H1 (cell line): Measurements from ENCODE around the gene FOXF1. TPM values are rescaled to one million over a fixed set of nuclear protein-coding genes. Genes with fewer than 3 reads are reported as not detected.
A peak's percentile ranks its signal among the peaks of the same experiment; 100 is the strongest.

Experiments used
- CTCF ChIA-PET: fragments of 300-600 bp; sonication (Branson Sonifier 250); formaldehyde crosslinking; loops from one replicate; lab custom pipeline; 2021; ENCODE audit not compliant: partially characterized antibody; lab: Charles Lee
- POLR2A ChIA-PET: fragments of 300-600 bp; sonication (Branson Sonifier 250); formaldehyde crosslinking; loops from one replicate; lab custom pipeline; 2021; ENCODE audit warnings: inconsistent platforms; ENCODE audit not compliant: partially characterized antibody; lab: Charles Lee
- DNase-seq, 2 experiments: peaks; one replicate each; pipeline versions ENCODE4 v3.0.0 to v3.0.0-alpha.2; 2010 to 2022; ENCODE audit warnings: low spot score in 2 of 2, low read depth in 1 of 2, mixed read lengths in 1 of 2
- FAIRE-seq: peaks from 2 replicates; lab custom pipeline; 2011; peaks lifted over from hg19 to GRCh38; lab: Jason Lieb, UNC
- H2AFZ ChIP-seq: 2 replicates; pipeline ENCODE4 v1.8.1; 2012; ENCODE audit warnings: low read length, inconsistent platforms
- H2AK5ac ChIP-seq: 2 replicates; pipeline ENCODE4 v1.6.1; 2013; ENCODE audit warnings: low read depth, low read length
- H2BK120ac ChIP-seq: replicated peaks from 2 replicates; pipeline ENCODE3; 2013; ENCODE audit warnings: low read depth, low read length, inconsistent platforms
- H2BK12ac ChIP-seq: 2 replicates; pipeline ENCODE4 v1.6.1; 2013; ENCODE audit warnings: low read depth, low read length
- H2BK15ac ChIP-seq: 2 replicates; pipeline ENCODE4 v1.6.1; 2013; ENCODE audit warnings: low read length
- H2BK20ac ChIP-seq: 2 replicates; pipeline ENCODE4 v1.6.1; 2013; ENCODE audit warnings: low read length
- H2BK5ac ChIP-seq: 2 replicates; pipeline ENCODE4 v1.6.1; 2013; ENCODE audit warnings: low read depth, low read length
- H3K14ac ChIP-seq: 2 replicates; pipeline ENCODE4 v1.6.1; 2013; ENCODE audit warnings: inconsistent platforms; ENCODE audit not compliant: insufficient read length
- H3K18ac ChIP-seq: 2 replicates; pipeline ENCODE4 v1.6.1; 2013; ENCODE audit warnings: low read length; ENCODE audit errors: extremely low read depth
- H3K23ac ChIP-seq: 2 replicates; pipeline ENCODE4 v1.6.1; 2013; ENCODE audit warnings: inconsistent platforms; ENCODE audit not compliant: insufficient read length
- H3K23me2 ChIP-seq: 2 replicates; pipeline ENCODE4 v1.6.1; 2013; ENCODE audit warnings: low read depth, low read length
- H3K27ac ChIP-seq: 2 replicates; pipeline ENCODE4 v1.6.1; 2011; ENCODE audit warnings: low read depth, low read length, inconsistent platforms
- H3K27me3 ChIP-seq, 4 experiments: replicated peaks in 1 of 4; 1 replicate in 1 of 4; 2 replicates in 3 of 4; pipeline versions ENCODE4 v1.6.1 to v1.8.1; 2011 to 2013; ENCODE audit warnings: low read length in 3 of 4, mild to moderate bottlenecking in 3 of 4, inconsistent platforms in 2 of 4, mixed read lengths in 2 of 4, moderate library complexity in 1 of 4; ENCODE audit not compliant: control insufficient read depth in 3 of 4, insufficient read depth in 3 of 4; ENCODE audit errors: extremely low read depth in 1 of 4
- H3K36me3 ChIP-seq, 4 experiments: 2 replicates each; pipeline versions ENCODE4 v1.6.1 to v1.8.1; 2011 to 2013; ENCODE audit warnings: mild to moderate bottlenecking in 4 of 4, low read length in 3 of 4, moderate library complexity in 2 of 4, control low read depth in 1 of 4, inconsistent platforms in 1 of 4; ENCODE audit not compliant: insufficient read depth in 4 of 4, control insufficient read depth in 2 of 4
- H3K4ac ChIP-seq: replicated peaks from 2 replicates; pipeline ENCODE3; 2013; ENCODE audit warnings: low read length, low read depth, mixed read lengths, inconsistent platforms; ENCODE audit not compliant: insufficient read length
- H3K4me1 ChIP-seq, 4 experiments: replicated peaks in 1 of 4; 1 replicate in 1 of 4; 2 replicates in 3 of 4; pipeline versions ENCODE4 v1.6.1 to v1.8.1; 2011 to 2013; ENCODE audit warnings: low read length in 3 of 4, inconsistent platforms in 2 of 4, mixed read lengths in 1 of 4; ENCODE audit not compliant: insufficient read depth in 4 of 4, control insufficient read depth in 3 of 4
- H3K4me2 ChIP-seq, 2 experiments: 2 replicates each; pipeline versions ENCODE4 v1.6.1 to v1.8.1; 2011 to 2013; ENCODE audit warnings: low read depth in 2 of 2, low read length in 2 of 2, control low read depth in 1 of 2, inconsistent platforms in 1 of 2, mild to moderate bottlenecking in 1 of 2; ENCODE audit not compliant: insufficient read depth in 1 of 2
- H3K4me3 ChIP-seq, 4 experiments: fragments of 200-600, 300-600 bp in 1 of 4; sonication (generic), shearing (Covaris generic), sonication (Bioruptor Twin) in 1 of 4; 2 replicates each; pipeline versions ENCODE4 v1.5.1 to v1.8.1; 2011 to 2016; ENCODE audit warnings: low read length in 4 of 4, low read depth in 3 of 4, control low read depth in 2 of 4, inconsistent platforms in 2 of 4, mild to moderate bottlenecking in 2 of 4, mixed read lengths in 1 of 4, moderate library complexity in 1 of 4; ENCODE audit not compliant: insufficient read depth in 2 of 4; ENCODE audit errors: extremely low read depth in 1 of 4
- H3K56ac ChIP-seq: replicated peaks from 2 replicates; pipeline ENCODE3; 2013; ENCODE audit warnings: low read depth, mild to moderate bottlenecking, mixed read lengths, low read length, inconsistent platforms; ENCODE audit not compliant: insufficient read length
- H3K79me1 ChIP-seq: 2 replicates; pipeline ENCODE4 v1.6.1; 2013; ENCODE audit warnings: low read depth, low read length, control low read depth
- H3K79me2 ChIP-seq, 2 experiments: 2 replicates each; pipeline versions ENCODE4 v1.6.1 to v1.8.1; 2012 to 2013; ENCODE audit warnings: low read length in 2 of 2, mild to moderate bottlenecking in 2 of 2, inconsistent platforms in 1 of 2; ENCODE audit not compliant: insufficient read depth in 2 of 2, control insufficient read depth in 1 of 2
- H3K9ac ChIP-seq, 4 experiments: replicated peaks in 1 of 4; 1 replicate in 1 of 4; 2 replicates in 3 of 4; pipeline versions ENCODE4 v1.6.1 to v1.8.1; 2011 to 2013; ENCODE audit warnings: low read depth in 3 of 4, low read length in 3 of 4, control low read depth in 2 of 4, mild to moderate bottlenecking in 2 of 4, moderate library complexity in 2 of 4, inconsistent platforms in 1 of 4; ENCODE audit errors: extremely low read depth in 1 of 4
- H3K9me3 ChIP-seq, 2 experiments: 2 replicates each; pipeline versions ENCODE4 v1.6.1 to v1.8.1; 2012 to 2013; ENCODE audit warnings: mild to moderate bottlenecking in 2 of 2, moderate library complexity in 2 of 2, control low read depth in 1 of 2, inconsistent platforms in 1 of 2, low read depth in 1 of 2, low read length in 1 of 2, mixed read lengths in 1 of 2; ENCODE audit not compliant: insufficient read depth in 2 of 2
- H4K20me1 ChIP-seq, 2 experiments: replicated peaks in 1 of 2; 2 replicates each; pipeline versions ENCODE3 to v1.8.1; 2011 to 2013; ENCODE audit warnings: inconsistent platforms in 2 of 2, low read length in 2 of 2, mild to moderate bottlenecking in 1 of 2; ENCODE audit not compliant: insufficient read depth in 2 of 2, control insufficient read depth in 1 of 2
- H4K5ac ChIP-seq: 2 replicates; pipeline ENCODE4 v1.6.1; 2013; ENCODE audit warnings: low read length, low read depth, mixed read lengths, inconsistent platforms; ENCODE audit not compliant: insufficient read length
- H4K8ac ChIP-seq: 2 replicates; pipeline ENCODE4 v1.8.0; 2013; ENCODE audit warnings: mild to moderate bottlenecking, moderate library complexity, low read length, inconsistent platforms; ENCODE audit not compliant: insufficient read depth; ENCODE audit errors: extremely low read depth
- H4K91ac ChIP-seq: replicated peaks from 2 replicates; pipeline ENCODE3; 2013; ENCODE audit warnings: low read length, mixed read lengths, inconsistent platforms; ENCODE audit not compliant: insufficient read length
- CHD1 ChIP-seq: IDR thresholded peaks from 2 replicates; pipeline ENCODE4 v1.6.1; 2012; ENCODE audit warnings: low read depth, low read length, improper control_type of control experiment
- GABPA ChIP-seq: IDR thresholded peaks from 2 replicates; pipeline ENCODE4 v1.6.1; 2011; ENCODE audit warnings: mild to moderate bottlenecking, low read length, moderate library complexity, borderline replicate concordance; ENCODE audit not compliant: insufficient read depth
- WGBS, 2 experiments: shearing (Covaris generic) in 1 of 2; methylation state at CpG; one replicate each; pipeline versions ENCODE4 v1.1.6 to v1.1.7; 2013 to 2015; ENCODE audit warnings: low lambda C conversion rate in 2 of 2, mixed read lengths in 2 of 2, inconsistent platforms in 1 of 2, low coverage in 1 of 2, missing lambda C conversion rate in 1 of 2; ENCODE audit not compliant: insufficient replicate concordance in 2 of 2, insufficient coverage in 1 of 2, insufficient read length in 1 of 2; ENCODE audit errors: extremely low coverage in 1 of 2, missing lambda C conversion rate in 1 of 2; 5-methylcytosine and 5-hydroxymethylcytosine counted together
- polyA plus RNA-seq, 7 experiments: library from polyadenylated mRNA; depleted of rRNA in 3 of 7; stranded (reverse) in 5 of 7; unstranded in 2 of 7; fragments of >200 nt in 5 of 7; fragments of 200-250 nt in 2 of 7; gene quantifications; 1 replicate in 5 of 7; 2 replicates in 1 of 7; 4 replicates in 1 of 7; pipeline versions ENCODE4 v1.2.1 to v1.2.3, GENCODE V29; 2011 to 2013; ENCODE audit warnings: missing spikeins in 2 of 7, mixed read lengths in 2 of 7
- total RNA-seq: library from RNA; stranded (reverse); fragmentation: NEBNext Ultra II Directional; extraction: Animal tissue kit (Norgen Biotek cat#: 25700); gene quantifications from 2 replicates; pipeline ENCODE4 v1.2.1, GENCODE V29; 2021
- TF ChIP-seq, protein P1 (sequence below): IDR thresholded peaks from 2 replicates; pipeline ENCODE4 v1.6.1; 2012; ENCODE audit warnings: inconsistent platforms
- TF ChIP-seq, protein P2 (sequence below), 3 experiments: IDR thresholded peaks; 1 replicate in 2 of 3; 2 replicates in 1 of 3; pipeline versions ENCODE4 v1.5.1 to v1.6.1; 2011; ENCODE audit warnings: low read length in 3 of 3, mild to moderate bottlenecking in 3 of 3, inconsistent platforms in 2 of 3, low read depth in 1 of 3, moderate library complexity in 1 of 3; ENCODE audit not compliant: insufficient read depth in 1 of 3; ENCODE audit errors: control extremely low read depth in 1 of 3

FOXF1 gene
- total and polyA plus RNA-seq, 2 of the 8 experiments (the other 6 are each of a cell fraction or from before 2014, with no cell fraction given) = 0.02 TPM; not detected in 1

DNA sequence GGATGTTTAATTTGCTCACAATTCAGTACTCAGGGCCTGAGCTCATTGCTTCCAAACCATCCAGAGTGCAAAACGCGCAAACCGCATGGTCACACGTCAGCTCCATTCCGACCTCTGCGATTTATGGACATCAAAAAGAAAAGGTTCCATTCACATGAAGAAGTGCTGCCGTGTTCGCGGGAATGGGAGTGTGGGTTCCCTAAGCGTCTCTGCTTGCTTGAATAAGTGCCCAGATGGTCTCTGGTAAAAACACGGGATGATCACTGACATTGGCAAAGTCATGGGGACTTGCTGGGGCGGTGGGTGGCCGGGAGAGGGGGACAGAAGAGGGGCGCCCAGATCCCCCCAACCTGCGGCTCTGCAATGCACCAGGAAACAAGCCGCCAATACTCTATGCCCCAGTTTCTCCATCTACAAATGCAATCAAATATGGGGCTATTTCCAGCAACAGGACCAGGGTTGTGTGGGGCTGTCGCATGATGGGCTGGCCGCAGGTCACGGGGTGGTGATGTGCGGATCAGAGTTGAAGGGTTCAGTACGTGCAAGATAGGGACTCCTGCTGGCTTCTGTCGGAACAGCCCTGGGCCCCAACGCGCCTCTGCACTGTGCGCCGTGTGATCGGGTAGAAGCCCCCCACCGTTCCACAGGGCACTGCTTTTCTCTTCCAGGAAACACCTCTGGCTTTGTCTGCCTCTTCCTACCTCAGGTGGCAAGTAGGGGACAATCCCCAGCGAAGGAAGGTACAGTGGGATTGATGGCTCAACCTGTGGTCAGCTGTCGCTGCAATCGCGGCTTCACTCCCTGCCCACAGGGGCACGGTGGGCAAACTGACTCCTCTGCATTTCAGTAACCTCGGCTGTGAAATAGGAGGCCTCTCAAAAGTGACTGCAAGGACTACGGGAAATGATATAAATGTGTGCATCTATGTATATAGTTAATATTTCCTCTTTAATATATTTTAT lies 11.2 kb downstream of the FOXF1 start:
- H3K4me1 ChIP-seq = peaks cover 0 to 4% (median under 1%) of the 10 kb centered on the region in 4 experiments; a peak in 4 of 7 replicates
- H3K4me2 ChIP-seq = no peak overlapping the region
- no peak overlapping the region for H4K91ac ChIP-seq
- no peak overlapping the region for H3K4me3 ChIP-seq
- WGBS, 2 experiments = 85% methylated on average over 29 of the region's 35 CpGs; no CpG with 5 or more reads in 1 of the 2 experiments
- no peaks in the 10 kb centered on the region for H3K79me1 ChIP-seq
- no peak overlapping the region for H3K23ac ChIP-seq
- no peak for FAIRE-seq
- H3K18ac ChIP-seq = no peak overlapping the region
- ChIA-PET POLR2A (interaction anchor here (0.6 kb wide), 1 partner anchor 204 kb away, joined by 3 read pairs; no protein-coding TSS in a partner anchor), CTCF (interaction anchor here (0.7 to 6.0 kb wide), 15 partner anchors 9 to 502 kb away, joined by 3 to 84 read pairs (median 5); no protein-coding TSS in a partner anchor)
- H3K56ac ChIP-seq = no peak overlapping the region
- no peak overlapping the region for H2BK15ac ChIP-seq
- peaks cover 4 to 5% of the 10 kb centered on the region in 2 experiments for H4K20me1 ChIP-seq
- no peak overlapping the region for H4K5ac ChIP-seq
- no peak overlapping the region for H2BK120ac ChIP-seq
- DNase-seq = no peak
- no peaks in the 10 kb centered on the region for H3K36me3 ChIP-seq
- peaks cover 24 to 38% (median 30%) of the 10 kb centered on the region in 4 experiments for H3K27me3 ChIP-seq
- no peak overlapping the region for H2BK12ac ChIP-seq
- H2BK20ac ChIP-seq = no peak overlapping the region
- no peak overlapping the region for H2BK5ac ChIP-seq
- H3K9me3 ChIP-seq = no peaks in the 10 kb centered on the region; a peak in 1 of 4 replicates
- no peak overlapping the region for H2AK5ac ChIP-seq
- no peak overlapping the region for H2AFZ ChIP-seq
- H4K8ac ChIP-seq = no peak overlapping the region
- no peaks in the 10 kb centered on the region for H3K79me2 ChIP-seq
- no peaks in the 10 kb centered on the region for H3K23me2 ChIP-seq
- H3K9ac ChIP-seq = no peak overlapping the region
- H3K27ac ChIP-seq = no peak overlapping the region
- no peak overlapping the region for H3K4ac ChIP-seq
- TF ChIP-seq CHD1 (no peak), GABPA (peak; percentile 45; the same call in 1 of the 2 replicates)
- TF ChIP-seq, protein P1, sequence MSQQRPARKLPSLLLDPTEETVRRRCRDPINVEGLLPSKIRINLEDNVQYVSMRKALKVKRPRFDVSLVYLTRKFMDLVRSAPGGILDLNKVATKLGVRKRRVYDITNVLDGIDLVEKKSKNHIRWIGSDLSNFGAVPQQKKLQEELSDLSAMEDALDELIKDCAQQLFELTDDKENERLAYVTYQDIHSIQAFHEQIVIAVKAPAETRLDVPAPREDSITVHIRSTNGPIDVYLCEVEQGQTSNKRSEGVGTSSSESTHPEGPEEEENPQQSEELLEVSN = 0 out of 2 replicates have a peak, but pooled peaks have one; percentile 0
- TF ChIP-seq, protein P2, sequence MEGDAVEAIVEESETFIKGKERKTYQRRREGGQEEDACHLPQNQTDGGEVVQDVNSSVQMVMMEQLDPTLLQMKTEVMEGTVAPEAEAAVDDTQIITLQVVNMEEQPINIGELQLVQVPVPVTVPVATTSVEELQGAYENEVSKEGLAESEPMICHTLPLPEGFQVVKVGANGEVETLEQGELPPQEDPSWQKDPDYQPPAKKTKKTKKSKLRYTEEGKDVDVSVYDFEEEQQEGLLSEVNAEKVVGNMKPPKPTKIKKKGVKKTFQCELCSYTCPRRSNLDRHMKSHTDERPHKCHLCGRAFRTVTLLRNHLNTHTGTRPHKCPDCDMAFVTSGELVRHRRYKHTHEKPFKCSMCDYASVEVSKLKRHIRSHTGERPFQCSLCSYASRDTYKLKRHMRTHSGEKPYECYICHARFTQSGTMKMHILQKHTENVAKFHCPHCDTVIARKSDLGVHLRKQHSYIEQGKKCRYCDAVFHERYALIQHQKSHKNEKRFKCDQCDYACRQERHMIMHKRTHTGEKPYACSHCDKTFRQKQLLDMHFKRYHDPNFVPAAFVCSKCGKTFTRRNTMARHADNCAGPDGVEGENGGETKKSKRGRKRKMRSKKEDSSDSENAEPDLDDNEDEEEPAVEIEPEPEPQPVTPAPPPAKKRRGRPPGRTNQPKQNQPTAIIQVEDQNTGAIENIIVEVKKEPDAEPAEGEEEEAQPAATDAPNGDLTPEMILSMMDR (IDR thresholded peaks at IDR 0.05; ENCODE audit: control extremely low read depth in 1 of 3, insufficient read depth in 1 of 3, low read depth in 1 of 3, low read length in 3 of 3) = peak in 2 of 3 experiments; percentile 10 to 16; a peak in 2 of 4 replicates
- no peak overlapping the region for H3K14ac ChIP-seq
